ENCODE data around the gene KCNJ12. TPM values are rescaled to one million over a fixed set of nuclear protein-coding genes. Genes with fewer than 3 reads are reported as not detected.
"Not testable (repeated sequence)": the region's sequence is repeated elsewhere in the genome, so short reads cannot be mapped to it uniquely, and the experiment has no call there.

Gene KCNJ12
- total RNA-seq, 1 experiment from 2014 or later, result 0.21 TPM

DNA sequence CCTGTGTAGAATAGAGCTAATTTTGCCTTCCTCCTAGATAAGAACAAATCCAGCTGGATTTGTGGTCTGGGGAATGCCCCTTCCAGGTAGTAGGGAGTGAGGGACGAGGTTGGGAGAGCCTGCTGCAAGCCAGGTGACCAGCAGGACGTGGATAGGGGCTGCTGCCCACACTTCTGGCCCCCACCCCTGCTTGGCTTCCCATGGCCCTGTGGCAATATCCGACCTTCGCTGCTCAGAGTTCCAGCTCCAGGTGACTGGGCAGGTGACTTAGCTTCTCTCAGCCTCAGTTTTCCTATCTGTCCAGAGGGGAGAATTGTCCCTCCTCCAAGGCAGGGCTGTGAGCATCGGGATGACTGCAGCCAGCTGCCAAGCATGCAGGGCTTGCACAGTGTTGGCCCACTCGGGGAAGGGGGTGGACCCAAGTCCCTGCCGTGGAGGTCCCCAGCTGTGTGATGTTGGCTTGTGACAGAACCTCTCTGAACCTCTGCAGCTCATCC lies 29.8 kb downstream of the KCNJ12 start:
- not testable (repeated sequence) for DNase-seq (ENCODE audit: low read depth)

DNA sequence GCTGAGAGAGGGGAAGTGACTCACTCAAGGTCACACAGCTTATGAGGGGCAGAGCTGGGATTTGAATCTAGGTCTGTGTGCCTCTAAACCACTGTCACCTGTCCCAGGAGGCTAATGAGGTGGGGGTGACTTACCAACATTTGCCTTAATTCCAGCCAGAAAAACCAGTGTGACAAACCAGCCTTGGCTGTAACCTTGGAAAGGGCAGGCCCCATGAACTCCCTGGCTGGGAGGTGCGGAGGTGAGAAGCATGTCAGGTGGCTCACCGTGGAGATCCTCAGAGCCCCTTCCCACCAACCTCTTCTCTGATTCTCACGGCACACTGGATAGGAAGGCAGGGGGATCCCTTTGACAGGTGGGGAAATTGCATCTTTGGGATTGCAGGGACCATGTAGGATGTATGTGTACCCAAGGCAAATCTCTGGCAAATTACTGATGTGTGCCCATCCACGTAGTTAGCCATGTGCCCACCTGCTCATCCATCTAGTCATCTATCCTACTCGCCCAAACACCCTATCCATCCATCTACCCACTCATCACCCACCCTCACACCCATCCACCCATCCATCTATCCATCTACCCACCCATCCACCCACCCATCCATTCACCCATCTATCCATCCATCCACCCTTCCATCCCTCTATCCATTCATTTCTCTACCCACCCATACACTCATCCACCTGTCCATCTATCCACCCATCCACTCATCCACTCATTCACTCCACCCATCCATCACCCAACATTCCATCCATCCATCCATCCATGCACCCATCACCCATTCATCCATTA lies 30.7 kb downstream of the KCNJ12 start:
- DNase-seq (ENCODE audit: low read depth), result not testable (repeated sequence)

DNA sequence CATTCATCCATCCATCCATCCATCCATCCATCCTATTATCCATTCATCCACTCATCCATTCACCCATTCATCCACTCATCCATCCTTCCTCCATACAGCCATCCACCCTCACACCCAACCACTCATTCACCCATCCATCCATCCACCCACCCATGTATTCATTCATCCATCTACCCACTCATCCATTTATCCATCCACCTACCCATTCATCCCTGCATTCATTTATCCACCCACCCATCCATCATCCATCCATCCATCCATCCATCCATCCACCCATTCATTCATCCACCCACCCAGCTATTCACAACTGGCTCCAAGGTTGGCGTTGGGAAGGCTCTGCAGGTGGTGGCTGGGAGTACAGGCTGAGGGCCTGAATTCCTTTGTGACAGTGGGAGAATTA lies 31.6 kb downstream of the KCNJ12 start:
- DNase-seq (ENCODE audit: low read depth), result not testable (repeated sequence)

DNA sequence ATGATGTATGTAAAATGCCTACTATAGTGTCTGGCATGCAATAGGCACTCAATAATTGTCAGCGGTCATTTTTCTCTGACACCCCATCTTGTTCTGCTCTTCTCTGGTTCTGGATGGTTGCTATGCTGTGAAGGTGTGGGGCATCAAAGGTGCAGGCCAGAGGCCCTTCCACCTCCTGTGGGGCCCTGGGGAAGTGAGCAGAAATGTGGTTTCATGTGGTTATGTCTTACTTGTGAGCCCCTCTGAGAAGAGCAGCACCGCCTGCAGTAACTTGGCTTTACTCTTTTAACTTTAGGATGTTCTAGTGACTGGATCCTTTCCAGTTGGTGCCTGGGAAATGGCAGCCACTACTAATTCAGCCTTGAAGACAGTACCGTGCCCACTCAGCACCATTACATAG lies 32.1 kb downstream of the KCNJ12 start:
- not testable (repeated sequence) for DNase-seq (ENCODE audit: low read depth)

DNA sequence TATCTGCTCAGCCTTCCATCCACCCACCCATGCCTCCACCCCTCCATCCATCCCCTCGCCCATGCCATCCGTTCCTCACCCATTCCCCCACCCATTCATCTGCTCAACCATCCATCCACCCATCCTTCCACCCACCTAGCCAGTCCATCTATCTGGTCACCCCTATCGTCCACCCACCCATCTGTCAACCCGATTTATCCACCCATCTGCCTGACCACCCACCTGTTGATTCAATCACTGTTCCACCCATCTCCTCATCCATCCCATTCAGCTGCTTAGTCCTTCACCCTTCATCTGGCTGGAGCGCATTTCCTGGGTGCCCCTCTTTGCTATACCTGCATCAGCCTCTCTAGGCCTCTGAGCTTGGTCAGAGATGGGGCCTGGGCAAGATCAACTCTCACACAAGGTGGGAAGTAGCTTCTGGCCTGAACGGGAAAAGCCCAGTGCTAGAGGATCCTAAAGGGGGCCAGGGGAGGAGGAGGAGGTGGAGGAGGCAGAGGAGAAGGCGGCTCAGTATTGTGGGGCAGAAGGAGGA lies 32.7 kb downstream of the KCNJ12 start:
- not testable (repeated sequence) for DNase-seq (ENCODE audit: low read depth)

DNA sequence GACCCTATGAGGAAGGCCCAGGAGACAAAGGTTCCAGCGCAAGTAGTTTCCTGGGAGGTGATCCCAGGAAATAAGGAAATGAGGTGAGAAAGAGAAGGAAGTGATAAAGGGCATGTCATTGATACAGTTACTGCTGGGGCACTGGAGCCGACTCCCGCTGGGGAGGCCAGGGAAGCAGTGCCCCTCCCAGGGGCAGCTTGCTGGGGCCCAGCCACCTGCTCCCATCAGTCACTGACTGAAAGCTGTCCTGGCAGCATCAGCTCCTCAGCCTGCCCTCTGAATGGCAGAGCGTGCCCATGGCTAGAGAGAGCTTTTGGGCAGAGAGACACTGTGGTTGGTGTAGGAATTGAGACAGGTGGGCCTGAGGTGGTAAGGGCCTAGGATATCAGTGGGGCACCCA lies 33.2 kb downstream of the KCNJ12 start:
- DNase-seq (ENCODE audit: low read depth), result not testable (repeated sequence)

DNA sequence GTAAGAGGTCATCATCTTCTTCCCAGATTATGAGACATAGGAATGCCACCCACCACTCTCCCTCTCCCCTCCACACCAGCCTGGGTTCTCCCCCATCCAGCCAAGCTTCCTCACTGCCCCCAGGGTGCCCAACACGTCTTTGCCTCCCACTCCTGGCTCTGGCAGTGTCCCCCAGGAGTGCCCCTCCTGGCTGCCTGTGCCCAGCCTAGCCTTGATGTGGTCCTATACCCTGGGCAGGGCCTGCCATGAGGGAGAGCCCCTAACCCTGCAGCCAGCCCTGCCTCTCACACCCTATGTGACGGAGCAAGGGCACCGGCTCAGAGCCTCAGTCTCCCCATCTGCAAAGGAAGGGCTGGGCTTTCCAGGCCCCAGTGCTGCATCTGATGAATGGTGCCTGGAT lies 33.8 kb downstream of the KCNJ12 start:
- DNase-seq (ENCODE audit: low read depth), result not testable (repeated sequence)

DNA sequence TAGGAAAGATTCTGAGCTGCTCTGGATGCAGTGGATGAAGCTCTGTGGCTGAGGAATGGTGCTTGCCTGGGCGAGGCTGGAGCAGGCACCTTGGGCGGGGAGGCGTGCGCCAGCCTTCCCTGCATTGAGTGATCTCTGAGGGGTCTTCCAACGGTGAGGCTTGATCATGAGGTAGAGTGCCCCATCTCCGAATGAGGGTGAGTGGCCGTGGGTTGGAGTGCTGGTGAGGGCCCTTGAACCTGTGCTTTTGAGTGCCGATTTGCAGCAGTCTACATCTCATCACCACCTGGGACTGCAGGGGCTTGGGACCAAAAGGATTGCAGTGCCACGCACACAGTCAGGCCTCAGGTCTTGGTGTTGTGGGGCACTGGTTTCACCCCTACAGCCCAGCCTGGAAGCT lies 34.2 kb downstream of the KCNJ12 start:
- not testable (repeated sequence) for DNase-seq (ENCODE audit: low read depth)

DNA sequence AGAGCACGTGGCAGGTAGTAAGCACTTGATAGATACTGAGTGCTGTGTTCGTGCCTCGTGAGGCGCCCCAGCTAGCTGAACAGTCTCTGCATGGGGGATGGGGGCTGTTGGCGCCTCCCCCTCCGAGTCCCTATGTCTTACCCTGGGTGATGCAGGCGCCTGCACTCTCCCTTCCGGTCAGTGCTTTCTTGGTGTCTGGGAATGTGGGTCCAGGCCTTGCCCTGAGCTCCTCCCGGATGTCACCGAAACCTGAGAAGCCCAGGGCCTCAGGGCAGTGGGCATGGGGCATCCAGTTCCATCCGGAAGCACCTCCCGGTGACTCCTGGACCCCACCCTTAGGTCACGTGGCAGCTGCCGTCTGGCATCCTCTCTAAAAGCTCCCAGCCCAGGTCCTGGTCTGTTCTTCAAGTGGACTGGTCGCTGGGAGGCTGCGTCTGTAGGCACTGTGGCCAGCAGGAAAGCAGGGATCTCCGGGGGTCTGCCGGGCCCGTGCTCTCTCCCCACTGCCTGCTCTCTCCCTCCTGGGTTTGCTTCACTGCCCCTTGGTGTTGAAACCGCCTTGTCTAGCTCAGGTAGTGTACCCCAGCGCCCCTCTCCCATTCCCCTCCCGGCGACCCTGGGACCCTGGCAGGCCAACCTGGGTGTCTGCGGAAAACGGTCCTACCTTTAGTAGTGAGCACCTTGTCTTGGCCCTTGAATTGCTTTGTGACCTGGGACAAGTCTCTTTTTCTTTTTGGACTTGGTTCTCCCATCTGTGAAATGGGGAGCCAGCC lies 34.9 kb downstream of the KCNJ12 start:
- DNase-seq (ENCODE audit: low read depth), result peak; percentile 60

DNA sequence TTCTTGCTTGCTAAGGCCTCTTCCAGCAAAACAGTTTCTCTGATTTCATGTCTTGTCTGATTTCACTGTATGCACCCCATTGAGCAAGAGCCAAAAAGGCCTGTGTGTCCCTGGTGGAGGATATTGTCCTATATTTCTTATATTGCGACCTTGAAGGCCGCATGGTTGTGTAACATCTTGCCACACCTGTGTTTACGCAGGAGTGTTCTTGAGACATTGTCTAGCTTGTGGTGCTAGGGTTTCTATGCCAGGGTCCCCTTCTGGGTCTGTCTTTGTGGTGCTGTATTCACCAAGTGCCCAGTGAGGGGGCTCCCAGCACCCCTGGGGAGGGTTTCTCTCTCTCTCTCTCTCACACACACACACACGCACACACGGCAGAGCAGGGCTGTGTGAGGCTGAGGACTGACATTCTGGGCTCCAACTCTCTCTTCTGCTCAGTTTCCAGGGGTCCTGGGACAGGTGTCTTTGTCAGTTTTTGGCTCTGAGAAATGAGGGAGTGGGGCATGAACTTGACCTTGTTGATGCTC lies 35.6 kb downstream of the KCNJ12 start:
- DNase-seq (ENCODE audit: low read depth), result not testable (repeated sequence)

DNA sequence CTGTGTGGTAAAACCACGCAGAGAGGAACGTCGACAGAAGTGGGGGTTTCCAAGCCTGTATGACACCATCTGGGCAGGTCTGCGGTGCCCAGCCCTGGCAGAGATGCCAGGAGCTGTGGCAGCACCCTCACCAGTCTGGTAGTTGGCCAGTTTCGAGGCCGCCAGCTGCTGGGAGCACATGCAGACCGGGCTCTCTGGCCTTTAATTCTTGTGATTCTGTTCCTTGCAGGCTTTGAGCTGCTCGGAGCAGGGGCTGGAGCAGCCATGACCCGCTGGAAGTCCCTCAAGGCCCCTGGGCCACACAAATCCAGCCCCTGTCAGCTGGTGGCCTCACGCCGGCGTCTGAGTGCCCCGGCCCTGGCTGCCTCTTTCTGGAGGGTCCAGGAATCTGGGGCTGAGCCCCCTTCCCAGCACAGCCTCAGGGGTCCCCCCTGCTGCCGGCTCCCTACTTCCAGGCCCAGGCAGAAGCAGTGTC lies 36.1 kb downstream of the KCNJ12 start:
- not testable (repeated sequence) for DNase-seq (ENCODE audit: low read depth)

DNA sequence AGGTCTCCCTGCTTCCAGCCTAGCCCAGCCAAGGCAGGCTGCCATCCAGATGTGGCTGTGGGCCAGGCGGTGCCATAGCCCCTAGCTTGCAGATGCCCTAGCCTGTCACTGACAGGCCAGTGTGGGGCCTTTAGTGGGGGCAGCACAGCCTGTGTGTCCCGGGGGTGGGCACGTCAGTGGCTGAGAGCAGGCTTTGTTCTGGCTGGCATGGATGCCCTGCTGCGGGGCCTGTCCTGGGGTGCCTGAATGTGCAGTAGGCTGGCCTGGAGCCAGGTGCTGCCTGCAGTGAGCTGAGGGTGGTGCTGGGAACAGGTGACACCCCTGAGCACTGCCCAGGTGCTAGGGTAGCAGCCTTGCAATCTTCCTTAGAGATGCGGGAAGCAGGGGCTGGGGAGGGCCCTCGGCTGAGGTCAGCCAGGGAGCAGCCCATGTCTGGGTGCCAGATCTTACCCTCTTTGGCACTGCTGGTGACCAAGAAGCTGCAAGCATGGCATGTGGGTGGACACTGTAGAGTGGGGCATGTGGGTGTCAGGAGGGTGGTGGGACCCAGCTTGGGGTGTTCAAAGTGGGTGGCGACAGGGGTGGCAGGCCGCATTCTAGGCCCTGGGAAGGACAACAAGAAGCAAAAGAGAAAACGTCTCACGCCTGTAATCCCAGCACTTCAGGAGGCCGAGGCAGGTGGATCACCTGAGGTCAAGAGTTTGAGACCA lies 37.6 kb downstream of the KCNJ12 start:
- DNase-seq (ENCODE audit: low read depth), result not testable (repeated sequence)

DNA sequence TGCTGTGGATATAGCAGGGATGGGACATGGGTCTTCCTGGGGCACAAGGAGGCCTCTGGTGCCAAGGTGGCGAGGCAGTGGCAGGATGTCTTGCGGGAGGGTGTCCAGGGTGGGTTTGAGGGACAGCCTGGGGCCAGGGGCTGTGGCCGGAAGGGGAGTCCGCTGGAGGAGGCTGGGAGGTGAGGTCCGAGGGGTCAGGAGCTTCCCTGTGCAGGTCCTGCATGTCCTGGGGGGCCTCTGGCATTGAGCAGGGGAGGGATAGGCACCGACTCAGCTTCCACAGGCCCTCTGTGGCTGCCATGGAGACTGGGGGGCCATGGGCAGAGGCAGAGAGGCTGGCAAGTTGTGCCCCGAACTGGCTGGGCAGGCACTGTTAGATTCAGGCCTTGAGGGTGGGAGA lies 38.5 kb downstream of the KCNJ12 start:
- DNase-seq (ENCODE audit: low read depth), result not testable (repeated sequence)

DNA sequence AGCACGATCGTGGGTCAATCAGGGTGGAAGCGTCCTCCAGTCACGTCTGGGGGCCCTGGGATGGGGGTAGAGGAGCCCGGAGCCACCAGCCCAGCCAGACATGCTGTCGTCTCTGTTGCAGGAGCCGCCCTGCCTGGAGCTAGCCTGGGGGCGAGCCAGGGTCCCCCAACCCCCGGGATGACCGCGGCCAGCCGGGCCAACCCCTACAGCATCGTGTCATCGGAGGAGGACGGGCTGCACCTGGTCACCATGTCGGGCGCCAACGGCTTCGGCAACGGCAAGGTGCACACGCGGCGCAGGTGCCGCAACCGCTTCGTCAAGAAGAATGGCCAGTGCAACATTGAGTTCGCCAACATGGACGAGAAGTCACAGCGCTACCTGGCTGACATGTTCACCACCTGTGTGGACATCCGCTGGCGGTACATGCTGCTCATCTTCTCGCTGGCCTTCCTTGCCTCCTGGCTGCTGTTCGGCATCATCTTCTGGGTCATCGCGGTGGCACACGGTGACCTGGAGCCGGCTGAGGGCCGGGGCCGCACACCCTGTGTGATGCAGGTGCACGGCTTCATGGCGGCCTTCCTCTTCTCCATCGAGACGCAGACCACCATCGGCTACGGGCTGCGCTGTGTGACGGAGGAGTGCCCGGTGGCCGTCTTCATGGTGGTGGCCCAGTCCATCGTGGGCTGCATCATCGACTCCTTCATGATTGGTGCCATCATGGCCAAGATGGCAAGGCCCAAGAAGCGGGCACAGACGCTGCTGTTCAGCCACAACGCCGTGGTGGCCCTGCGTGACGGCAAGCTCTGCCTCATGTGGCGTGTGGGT lies 39.2 kb downstream of the KCNJ12 start:
- not testable (repeated sequence) for DNase-seq (ENCODE audit: low read depth)

DNA sequence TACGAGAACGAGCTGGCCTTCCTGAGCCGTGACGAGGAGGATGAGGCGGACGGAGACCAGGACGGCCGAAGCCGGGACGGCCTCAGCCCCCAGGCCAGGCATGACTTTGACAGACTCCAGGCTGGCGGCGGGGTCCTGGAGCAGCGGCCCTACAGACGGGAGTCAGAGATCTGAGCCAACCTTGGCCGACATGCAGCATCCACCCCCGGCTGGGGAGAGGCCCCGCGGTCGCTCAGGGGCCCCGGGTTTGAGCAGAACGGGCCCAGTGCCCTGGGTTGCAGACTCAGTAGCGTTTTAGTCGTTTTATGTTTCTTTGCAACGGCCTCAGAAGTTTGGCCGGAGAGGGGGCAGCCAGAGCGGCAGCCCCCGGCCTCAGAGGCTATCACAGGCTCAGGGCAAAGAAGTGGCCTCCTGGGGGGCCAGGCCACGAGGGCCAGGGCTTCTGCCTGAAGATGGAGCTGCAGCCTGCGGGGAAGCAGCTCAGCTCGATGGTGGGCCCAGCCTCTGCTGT lies 40.4 kb downstream of the KCNJ12 start:
- not testable (repeated sequence) for DNase-seq (ENCODE audit: low read depth)

DNA sequence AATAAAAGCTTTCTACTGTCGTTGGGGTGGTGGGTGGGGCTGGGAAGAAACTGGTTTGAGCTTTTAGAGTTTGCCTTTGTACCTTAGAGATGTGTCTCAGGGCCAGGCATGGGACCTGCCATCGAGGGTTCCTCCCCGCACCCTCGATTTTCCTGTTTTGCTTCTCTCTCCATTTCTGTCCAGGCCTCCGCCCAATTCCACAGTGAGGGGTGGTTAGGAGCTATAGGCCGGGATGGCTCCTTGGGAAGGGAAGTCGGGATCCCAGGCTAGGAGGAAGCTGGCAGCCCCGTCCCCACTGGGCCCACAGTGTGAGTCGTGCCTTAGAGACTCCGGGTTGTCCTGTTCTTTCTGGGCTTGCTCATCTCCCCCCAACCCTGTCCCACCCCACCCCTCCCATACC lies 41.2 kb downstream of the KCNJ12 start:
- not testable (repeated sequence) for DNase-seq (ENCODE audit: low read depth)

DNA sequence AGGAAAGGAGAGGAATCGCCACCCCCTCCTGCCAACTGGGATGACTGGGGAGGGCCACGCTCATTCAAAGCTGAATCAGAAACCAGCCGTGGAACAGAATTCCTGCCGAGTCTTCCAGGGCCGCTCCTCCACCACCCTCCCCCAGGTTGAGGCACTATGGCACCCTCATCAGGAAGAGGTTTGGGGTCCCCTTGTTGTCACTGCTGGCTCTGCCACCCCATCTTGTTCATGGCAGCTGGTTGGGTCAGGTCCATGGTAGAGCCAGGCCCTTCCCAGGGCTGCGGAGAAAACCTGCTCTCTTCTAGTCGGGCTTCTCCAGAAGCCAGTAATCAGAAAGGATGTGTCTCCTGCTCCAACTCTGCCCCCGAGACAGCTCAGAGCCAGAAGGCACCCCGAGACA lies 41.8 kb downstream of the KCNJ12 start:
- no peak for DNase-seq (ENCODE audit: low read depth)

DNA sequence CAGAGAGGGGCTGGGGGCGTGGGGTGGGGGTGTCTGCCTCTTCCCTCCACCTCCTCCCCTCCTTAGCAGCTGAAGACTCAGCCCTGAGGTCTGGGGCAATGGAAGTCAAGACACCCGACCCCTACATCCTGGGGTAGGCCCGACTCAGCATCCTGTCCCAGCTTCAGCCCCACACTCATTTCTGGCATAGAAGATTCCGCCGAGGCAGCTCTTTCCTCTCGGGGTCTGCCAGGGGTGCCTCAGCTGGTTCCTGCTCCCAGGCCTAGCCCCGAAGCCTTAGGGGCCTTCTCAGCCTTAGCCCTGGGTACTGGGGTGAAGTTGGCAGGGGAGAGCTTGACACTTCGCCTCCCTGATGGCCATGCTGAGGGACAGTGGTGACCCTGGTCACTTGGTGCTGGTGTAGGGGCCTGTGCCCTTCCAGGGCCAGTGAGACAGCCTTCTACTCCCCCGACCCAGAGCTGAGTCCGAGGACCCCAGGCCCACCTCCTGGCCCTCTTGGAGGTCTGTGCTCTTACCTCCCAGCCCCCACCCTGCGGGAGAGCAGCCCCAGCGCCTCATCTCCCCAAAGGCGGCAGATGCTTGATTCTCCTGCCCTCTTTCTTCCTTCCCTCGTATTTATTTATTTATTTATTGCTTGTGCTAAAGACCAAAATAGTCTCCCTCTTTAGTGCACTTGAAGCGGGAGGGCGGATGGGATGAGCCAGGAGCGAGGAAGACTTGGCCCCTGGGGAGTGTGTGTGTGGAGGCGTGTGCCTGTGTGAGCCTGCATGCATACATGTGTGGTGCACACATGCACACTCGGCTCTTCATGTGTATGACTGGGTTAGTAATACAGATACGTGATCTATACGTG lies 42.5 kb downstream of the KCNJ12 start:
- no peak for DNase-seq (ENCODE audit: low read depth)
